Right lung (tissue), 5 donors: ENCODE measurements around the gene TCP11. TPM values are rescaled to one million over a fixed set of nuclear protein-coding genes. Genes with fewer than 3 reads are reported as not detected.

ENCODE experiments used
- polyA plus RNA-seq, 5 donors: library from polyadenylated mRNA; unstranded; fragments of 120-200 nt; gene quantifications; one replicate each; pipeline versions ENCODE4 v1.2.1 to v1.2.3, GENCODE V29; 2013; ENCODE audit warnings: inconsistent platforms in 1 of 5, low replicate concordance in 1 of 5; ENCODE audit not compliant: insufficient read length in 5 of 5, insufficient read depth in 1 of 5

The TCP11 gene
- polyA plus RNA-seq, 5 donors: 0.63 to 1.5 (median 0.86) TPM

Other genes with a start within 250 kb of the TCP11 start
- gene SCUBE3, start 72.6 kb upstream of the TCP11 start, polyA plus RNA-seq: 1 to 10 TPM; 3.5 to 5.3 (median 3.7) TPM
- gene ZNF76, start 118.4 kb upstream of the TCP11 start, polyA plus RNA-seq: 10 to 100 TPM; 34.8 to 49.3 (median 41.2) TPM
- gene DEF6, start 156.5 kb upstream of the TCP11 start, polyA plus RNA-seq: 10 to 100 TPM in 1 of 5 donors, 1 to 10 TPM in 4; 6.4 to 10.4 (median 7.0) TPM
- 10 to 100 TPM; 18.5 to 27.4 (median 25.0) TPM for gene PPARD, start 201.2 kb upstream of the TCP11 start, polyA plus RNA-seq